ENCODE data around the gene ZKSCAN3.
"Not testable (repeated sequence)": the region's sequence is repeated elsewhere in the genome, so short reads cannot be mapped to it uniquely, and the experiment has no call there.

The ZKSCAN3 gene

DNA sequence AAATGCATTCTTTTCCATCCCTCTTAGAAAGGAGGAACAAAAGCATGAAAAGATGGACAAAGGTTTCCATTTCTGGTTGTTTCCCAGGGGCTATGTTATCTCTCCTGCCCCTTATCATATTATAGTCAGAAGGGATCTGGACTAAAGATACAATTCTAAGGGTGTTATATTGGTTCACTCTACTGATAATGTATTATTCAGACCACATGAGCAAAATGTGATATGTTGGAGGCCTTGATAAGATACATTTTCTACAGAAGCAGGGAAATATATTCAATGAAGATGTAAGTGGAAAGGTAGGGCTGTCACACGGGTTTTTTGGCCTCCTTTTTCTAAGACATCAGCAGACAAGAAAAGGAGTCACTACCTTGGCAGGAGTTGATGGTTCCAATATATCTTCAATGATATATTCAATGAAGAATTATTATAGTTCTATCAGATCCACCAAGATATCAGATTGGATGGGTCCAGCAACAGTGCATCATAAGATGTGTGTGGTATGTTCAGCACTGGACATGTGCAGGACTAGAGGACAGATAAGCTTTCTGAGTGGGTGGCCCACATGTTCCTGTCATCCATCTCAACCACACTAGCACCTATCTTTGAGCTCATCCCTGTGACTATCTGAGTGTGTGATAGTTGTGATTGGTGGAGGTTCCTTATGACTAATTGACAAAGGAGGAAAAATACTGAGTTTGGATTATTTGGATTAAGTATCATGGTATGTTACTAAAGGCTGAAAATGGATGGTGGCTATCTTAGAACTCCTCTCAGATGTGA is 5.7 kb upstream of the ZKSCAN3 start:
- no peak for DNase-seq

DNA sequence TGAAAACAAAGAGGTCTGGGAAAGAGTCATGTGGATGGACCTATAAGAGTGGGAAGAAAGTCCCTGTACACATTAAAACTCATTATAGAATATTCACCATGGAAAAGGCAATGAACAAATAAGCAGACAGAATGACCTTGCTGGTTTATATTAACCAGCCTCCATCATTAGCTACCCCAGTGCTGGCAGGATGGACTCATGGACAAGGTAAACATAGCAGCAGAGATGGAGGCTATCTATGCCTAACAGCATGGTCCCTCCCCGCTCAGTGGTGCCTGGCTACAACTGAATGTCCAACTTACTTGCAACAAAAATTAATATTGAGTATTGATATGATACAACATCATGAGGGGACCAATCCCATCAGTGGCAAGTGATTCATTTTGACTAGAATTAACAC is 4.5 kb upstream of the ZKSCAN3 start:
- no peak for DNase-seq

DNA sequence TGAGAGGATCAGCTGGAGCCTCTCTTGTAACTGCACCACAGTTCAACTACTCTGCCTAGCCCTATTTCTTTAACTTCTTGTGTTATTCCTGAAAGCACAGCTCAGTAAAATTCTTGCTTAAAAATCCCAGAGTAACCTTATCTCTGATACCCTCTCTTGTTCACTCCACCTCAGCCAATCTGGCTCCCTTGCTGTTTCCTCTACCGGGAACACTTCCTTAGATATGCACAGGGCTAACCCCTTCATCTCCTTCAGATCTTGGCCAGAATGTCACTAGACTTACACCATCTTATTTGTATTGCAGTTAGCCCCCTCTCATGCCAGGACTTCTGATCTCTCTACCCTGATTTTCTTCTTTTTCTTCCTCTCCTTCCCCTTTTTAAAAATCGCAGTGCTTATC is 2.6 kb upstream of the ZKSCAN3 start:
- no peak for DNase-seq

DNA sequence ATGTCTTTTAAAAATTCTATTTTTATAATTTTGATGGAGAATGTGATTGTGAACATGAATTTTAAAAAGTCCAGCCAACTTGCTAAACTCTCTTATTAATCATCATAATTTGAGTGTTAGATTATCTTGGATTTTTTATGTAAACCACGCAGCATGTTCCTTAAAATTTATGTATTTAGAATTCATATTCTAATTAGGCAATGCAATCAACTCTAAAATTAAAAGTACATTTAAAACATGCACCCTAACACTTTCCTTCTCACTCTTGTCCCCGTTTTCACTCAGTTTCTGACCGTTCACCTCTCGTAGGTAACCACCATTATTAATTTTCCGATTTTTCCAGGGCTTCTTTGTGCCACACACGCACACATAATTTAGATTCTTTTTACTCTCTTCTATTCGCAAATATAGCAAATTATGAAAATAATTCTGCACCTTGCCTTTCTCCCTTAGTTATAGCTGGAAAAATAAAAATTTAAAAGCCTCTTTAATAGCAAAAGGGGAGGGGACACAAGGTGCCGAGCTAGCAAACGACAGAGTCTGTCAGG is 329 bp upstream of the ZKSCAN3 start:
- no peak for DNase-seq

DNA sequence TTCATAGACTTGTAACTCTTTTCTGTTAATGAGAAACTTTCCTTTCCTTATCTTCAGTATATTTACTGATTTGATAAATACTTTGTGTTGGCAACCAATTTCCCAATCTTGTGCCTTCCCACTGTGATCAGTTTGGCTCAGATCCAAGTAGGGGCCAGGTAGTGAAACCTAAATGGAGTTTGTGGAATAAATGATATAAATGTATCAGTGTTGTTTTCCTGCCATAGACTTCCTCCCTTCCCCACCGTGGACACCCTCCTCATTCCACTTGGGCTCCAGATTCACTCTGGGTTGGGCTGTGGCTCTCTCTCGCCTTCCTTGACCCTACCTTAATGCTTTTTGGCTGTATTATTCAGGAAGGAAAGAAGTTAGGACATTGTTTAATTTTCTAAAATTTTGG is 1.3 kb downstream of the ZKSCAN3 start:
- no peak for DNase-seq

DNA sequence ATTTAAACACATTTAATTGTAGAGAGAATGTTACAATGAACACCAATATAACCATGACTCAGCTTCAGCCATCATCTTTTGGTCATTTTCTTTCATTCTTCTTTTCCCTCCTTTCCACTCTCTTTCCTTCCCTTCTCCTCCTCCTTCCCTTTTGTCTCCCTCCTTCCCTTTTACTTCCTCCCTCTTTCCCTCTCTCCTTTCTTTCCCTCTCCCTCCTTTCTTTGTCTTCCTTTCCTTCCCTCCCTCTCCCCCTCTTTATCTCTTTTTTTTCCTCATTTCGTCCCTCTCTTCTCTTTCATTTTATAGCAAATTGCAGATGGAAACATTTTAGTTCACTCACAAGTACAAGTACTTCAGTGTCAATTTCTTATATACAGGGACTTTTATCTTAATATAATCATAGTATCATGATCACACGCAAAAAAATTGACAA is 1.8 kb downstream of the ZKSCAN3 start:
- DNase-seq = no peak

DNA sequence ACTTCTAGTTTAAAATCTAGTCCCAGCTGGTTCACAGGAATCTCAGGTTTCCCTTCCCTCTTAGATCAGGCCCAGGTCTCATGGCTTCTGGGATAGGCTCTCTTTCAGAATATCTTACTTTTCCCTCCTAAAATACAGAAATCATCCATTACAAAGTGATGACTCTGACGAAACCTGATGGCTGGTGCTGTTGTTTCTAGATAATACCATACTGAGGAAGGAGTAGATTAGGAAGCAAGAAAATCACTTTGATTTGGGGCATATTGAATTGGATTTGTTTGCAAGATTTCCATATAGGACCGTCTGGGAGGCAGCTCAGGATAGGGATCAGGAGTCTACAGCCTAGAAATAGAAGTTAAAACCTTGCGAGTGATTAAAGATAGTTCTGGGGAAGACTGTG is 3.6 kb downstream of the ZKSCAN3 start:
- no peak for DNase-seq

DNA sequence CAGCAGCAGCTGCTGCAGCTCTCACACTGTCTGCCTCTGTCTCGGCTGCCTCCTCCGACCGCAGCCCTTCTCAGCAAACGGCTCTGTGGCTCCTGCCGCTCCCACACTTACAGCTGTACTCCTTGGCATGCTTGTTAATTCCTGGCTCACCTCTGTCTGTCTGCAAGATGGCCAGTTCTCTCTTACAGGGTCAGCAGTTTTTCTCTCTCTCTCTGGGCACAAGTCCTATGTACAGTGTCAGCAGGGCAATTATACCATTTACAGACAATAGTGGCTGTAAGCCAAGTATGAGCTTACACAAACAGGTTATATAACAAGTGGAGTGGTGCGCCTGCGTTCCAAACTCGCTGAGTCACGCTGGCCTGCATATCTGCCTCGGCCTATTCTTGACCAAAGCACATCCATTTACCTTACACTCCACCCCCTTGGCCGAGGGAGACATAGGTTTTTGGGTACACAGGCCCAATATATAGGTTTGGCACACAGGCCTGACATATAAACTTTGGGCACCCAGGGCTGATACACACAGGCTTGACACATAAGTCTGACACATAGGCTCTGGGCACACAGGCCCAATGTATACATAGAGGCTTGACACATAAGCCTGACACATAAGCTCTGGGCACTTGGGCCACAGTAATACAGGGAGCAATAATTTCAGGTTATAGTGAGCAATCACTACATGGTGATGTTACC is 4.4 kb downstream of the ZKSCAN3 start:
- DNase-seq = no peak

DNA sequence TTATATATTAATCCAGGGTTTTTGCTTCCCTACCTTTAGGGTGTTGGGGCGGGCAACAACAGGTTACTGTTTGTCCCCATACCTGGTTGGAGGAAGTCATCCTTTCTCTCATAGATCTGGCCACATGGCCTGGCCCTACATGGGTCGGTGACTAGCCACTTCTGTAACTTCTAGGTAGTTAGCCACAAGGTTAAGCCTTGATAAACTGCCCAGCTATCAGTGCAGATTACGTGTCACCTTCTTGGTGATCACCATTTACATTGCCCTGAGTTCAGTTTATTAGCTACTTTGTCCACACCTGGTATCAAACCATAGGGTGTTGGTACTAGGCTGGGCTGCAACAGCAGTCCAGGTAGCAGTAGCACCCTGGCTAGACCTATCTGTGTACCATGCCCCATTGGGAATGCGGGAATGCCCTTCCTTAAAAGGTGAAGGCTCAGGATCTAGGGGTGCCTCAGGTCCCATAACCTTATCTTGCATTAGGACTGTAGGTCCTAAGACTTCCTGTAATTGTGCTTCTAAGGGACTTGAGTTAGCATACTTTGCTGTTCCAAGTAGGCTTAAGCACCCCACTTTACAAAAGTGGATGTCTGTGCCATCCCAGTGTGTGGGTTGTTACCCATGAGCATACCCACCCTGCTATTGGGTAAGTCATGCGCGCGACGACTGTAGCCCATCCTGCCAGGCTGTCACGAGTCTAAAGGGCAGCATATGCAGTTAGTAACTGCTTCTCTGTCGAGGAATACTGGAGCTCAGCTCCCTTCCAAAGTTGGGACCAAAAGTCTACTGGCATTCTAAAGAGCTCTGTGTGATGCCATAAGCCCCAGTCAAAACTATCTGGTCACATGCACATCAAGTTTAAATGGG is 5.2 kb downstream of the ZKSCAN3 start:
- DNase-seq = no peak

DNA sequence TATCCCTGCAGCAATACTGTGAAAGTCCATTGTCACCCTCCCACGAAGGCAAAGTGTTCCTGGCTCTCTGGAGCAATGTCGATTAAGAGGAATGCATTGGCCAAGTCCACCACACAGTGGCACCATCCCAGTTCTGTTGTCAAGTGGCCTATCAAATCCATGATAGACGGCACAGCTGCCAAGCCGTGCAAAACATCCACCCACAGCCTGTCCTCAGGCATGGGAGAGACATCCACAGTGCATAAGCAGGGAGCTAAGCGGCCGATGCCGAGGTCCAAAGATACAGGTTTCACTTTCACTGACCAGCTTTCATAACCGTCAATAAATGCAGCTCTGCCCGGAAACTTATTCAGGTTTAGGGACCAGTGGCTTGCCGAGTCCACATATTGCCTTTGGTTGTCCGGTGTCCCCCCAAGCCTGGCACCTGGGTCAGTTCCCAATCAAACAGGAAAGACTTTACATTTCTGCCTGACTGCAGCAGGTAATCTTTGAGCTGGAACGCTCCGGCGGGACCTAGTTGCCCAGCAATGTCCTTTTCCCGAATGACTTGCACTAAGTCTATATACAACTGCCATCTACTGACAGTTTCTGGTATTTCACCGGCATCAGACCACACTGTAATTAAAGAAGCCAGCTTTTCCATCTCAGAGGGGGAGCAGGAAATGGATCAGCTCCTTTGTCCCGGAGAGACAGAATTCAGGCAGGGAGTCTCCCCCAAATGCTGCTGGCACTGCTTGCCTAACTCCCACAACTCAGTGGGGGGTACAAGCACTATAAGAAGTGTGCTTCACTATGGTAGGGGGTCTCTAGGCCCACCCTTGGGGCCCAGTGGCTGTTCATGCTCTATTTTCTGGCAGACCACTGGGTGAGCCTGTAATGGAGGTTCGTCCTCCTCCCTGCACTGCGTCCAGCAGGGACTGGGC is 6.3 kb downstream of the ZKSCAN3 start:
- DNase-seq = peak; percentile 44

DNA sequence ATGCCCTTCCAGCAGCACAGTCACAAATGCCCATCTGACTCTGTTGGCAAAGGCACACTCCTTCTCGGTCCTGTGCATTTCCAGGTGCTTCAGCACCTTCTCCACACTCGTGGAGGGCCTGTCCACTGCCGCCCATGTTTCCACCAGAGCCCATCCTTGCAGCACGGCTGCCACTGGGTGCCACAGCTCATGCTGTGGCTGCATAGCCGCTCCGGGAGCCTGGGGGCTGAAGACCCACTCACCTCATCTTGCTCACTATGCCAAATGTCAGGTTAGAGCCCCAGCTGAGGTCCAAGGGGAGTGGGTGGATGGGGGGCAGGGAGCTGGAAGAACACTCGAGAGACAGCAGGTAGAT is 6.9 kb downstream of the ZKSCAN3 start:
- DNase-seq = no peak

DNA sequence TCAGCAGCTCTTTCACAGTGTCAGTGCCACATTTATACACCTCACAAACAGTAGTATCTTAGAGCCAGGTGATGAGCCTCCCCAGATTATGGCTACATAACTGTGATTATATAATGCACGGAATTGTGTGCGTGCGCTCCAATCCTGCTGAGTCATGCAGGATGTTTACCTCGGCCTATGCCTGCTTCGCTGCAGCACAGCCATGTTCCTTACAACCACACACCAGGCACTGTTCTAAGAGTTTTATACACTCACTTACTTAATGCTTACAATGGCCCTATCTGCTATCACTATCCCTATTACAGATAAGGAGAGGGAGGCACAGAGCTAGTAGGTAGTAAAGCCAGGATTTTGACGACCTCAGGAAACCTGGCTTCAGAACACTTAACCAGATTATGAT is 7.3 kb downstream of the ZKSCAN3 start:
- no peak for DNase-seq

DNA sequence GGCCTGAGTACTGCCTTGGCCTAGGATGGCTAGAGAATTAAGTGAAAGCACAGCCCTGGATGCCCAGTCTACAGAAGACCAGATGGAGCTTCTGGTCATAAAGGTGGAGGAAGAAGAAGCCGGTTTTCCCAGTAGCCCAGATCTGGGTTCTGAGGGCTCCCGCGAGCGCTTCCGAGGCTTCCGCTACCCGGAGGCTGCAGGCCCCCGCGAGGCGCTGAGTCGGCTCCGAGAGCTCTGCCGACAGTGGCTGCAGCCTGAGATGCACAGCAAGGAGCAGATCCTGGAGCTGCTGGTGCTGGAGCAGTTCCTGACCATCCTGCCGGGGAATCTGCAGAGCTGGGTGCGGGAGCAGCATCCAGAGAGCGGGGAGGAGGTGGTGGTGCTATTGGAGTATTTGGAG is 9.8 kb downstream of the ZKSCAN3 start:
- not testable (repeated sequence) for DNase-seq

DNA sequence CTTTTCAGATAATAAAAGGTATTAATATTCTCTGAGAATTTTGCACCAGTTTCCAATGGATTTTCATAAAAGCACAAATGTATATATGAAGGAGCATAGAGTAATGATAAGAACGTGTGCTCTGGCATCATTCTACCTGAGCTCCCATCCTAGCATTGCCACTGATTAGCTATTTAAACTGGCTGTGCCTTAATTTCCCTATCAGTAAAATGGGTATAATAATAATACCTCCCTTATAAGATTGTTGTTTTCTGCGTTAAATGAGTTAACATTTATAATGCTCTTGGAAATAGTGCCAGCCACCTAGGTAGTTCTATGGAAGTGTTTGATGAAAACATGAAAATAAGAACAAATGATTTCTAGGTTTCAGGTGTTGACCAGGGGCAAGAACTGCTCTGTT is 11.2 kb downstream of the ZKSCAN3 start:
- no peak for DNase-seq

DNA sequence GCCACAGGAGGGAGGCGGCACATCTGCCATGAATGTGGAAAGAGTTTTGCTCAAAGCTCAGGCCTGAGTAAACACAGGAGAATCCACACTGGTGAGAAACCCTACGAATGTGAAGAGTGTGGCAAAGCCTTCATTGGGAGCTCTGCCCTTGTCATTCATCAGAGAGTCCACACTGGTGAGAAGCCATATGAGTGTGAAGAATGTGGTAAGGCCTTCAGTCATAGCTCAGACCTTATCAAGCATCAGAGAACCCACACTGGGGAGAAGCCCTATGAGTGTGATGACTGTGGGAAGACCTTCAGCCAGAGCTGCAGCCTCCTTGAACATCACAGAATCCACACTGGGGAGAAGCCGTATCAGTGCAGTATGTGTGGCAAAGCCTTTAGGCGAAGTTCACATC is 15.8 kb downstream of the ZKSCAN3 start:
- not testable (repeated sequence) for DNase-seq

DNA sequence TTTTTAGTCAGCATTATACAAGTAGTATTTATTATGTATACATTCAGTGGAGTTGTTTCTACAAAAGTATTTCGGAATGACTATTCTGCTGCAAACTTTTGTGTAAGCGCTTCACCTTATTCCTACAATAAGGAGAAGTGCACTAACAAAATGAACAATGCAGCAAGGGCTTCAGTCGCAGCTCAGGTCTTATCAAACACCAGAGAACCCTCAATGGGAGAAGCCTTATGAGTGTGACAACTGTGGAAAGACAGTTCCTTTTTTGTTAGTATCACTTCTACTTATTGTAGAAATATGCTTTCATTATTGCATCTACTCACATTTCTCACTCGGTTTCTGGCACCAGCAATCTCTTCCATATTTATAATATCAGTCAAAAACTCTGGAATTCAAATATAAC is 18.8 kb downstream of the ZKSCAN3 start:
- no peak for DNase-seq

DNA sequence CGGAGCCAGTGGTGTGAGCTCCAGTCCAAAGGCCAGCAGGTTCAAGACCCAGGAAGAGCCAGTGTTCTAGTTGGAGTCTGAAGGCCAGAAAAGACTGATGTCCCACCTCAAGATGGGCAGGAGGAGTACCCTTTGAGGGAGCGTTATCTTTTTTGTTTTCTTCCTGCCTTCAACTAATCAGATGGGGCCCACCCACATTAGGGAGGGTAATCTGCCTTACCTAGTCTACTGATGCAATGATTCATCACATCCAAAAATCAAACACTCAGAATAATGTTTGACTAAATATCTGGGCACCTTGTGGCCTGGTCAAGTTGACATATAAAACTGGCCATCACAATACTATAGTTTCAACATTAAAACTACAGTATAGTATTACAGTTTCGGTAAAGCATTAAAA is 19.7 kb downstream of the ZKSCAN3 start:
- DNase-seq = no peak

DNA sequence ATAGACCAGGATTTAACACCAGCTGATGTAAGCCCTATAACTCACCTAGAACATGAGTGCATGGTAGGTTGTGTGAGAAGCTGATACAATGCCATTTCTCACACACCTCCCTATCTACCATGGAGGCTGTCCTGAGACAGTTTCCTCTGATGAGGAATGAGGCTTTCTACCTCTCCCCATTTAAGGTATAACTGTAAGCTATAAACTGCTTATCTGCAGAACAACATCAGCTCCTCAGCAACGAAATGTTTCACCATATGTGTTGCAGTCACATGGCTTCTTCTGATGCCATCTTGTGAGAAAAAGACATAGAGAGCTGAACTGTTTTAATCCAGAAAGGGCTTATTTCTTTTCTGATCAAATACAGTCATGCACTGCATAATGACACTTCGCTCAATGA is 20.7 kb downstream of the ZKSCAN3 start:
- DNase-seq = no peak

DNA sequence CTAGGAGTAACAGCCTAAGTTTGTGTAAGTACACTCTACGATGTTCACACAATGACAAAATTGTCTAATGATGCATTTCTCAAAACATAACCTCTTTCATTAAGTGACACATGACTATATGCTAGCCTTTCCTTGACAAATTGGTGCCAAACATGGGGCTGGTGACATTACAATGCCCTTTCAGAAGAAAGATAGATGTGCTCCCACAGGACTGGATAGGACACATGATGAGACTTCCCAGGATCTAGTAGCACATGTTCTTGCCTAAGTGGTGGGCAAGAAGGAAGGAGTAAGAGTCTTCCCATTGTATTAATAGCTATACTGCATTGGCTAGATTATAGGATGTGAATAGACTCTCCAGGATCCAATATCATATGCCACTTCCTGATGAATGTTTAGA is 21.5 kb downstream of the ZKSCAN3 start:
- DNase-seq = no peak

DNA sequence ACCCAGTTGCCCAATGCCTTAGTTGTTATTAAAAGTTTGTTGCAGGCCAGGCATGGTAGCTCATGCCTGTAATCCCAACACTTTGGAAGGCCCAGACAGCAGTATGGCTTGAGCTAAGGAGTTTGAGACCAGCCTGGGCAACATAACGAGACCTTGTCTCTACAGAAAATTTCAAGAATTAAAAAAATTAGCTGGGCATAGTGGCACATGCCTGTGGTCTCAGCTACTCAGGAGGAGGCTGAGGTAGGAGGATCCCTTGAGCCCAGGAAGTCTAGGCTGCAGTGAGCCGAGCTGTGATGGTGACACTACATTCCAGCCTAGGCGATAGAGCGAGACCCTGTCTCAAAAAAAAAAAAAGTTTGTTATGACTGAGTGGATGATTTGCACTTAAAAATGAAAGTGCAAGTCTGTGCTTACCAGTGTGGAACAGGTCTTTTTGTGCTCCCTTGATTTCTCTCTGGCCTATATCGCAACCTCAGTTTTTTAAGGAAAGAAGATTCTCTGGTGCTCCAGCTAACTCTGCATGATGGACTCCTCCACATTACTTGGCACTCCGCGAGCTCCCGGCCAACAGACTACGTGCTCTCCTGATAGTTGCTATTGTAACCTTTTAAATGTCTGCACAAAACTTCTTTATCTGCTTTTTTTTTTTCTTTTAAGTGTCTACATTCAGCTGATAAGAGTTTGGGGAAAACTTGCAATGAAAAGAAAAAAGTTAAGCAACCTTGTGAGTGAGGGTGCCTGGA is 22.1 kb downstream of the ZKSCAN3 start:
- no peak for DNase-seq

DNA sequence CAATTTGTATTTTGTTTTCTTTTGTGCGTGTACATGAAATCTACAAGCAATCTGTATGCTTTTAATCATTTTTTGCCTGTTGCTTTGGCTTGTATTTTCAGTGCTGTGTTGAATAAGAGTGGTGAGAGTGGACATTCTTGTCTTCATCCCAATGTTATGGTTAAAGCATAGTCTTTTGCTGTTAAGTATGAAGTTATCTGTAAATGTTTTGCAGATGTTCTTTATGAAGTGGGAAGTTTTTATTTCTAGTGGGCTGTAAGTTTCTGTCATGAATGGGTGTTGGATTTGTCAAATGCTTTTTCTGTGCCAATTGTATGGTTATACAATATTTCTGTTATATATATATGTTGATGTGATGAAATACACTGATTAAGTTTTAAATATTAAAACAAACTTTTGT is 24.2 kb downstream of the ZKSCAN3 start:
- no peak for DNase-seq

DNA sequence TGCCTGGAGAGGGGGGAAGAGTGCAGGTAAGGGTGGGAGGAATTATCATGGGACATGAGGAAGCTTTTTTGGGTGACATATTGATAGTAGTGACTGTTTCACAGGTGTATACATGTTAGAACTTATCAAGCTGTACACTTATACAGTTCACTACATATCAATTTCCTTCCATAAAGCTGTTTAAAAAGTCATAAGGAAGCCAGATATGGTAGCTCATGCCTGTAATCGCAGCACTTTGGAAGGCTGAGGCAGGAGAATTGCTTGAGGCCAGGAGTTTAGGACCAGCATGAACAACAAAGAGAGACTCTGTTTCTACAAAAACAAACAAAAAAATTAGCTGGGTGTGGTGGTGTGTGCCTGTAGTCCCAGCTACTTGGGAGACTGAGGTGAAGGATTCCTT is 28.1 kb downstream of the ZKSCAN3 start:
- DNase-seq = no peak
